RPMI8226 (cell line): Measurements from ENCODE around the gene KIAA0232.
"Not testable (repeated sequence)": the region's sequence is repeated elsewhere in the genome, so short reads cannot be mapped to it uniquely, and the experiment has no call there.

Experiments
- DNase-seq: peaks from one replicate; pipeline ENCODE4 v3.0.0-alpha.2; 2015

The KIAA0232 gene

DNA sequence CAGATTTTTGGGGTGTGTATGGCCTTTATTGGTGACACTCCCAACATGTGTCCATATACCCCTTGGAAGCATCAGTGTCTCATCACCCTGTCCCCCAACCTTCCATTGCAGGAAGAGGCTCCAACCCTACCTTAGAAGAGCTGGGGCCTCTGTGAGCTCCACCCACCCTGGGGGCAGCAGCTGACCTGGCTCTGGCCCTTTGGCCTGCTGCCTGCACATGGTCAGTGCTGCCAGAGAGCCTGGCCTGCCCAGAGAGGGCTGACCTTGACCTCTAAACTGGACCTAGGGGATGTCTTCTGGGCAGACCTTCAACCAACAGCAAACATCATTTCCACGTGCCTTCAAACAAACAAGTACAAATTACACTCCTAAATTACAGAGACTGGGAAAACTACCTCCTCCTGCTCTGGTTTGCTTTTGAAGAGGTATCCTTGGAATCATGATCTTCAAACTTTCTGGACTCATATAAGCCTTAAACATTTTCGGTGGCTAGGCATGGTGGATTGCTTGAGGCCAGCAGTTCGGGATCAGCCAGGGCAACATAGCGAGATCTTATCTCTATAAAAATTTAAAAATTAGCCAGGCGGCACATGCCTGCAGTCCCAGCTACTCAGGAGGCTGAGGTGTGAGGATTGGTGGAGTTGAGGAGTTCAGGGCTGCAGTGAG, 27.3 kb upstream of the KIAA0232 start:
- DNase-seq = no peak

DNA sequence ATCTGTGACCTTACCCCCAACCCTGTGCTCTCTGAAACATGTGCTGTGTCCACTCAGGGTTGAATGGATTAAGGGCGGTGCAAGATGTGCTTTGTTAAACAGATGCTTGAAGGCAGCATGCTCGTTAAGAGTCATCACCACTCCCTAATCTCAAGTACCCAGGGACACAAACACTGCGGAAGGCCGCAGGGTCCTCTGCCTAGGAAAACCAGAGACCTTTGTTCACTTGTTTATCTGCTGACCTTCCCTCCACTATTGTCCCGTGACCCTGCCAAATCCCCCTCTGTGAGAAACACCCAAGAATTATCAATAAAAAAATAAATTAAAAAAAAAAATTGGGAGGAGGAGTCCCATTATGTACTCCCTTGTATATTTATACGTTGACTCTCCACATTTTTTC, 26.2 kb upstream of the KIAA0232 start:
- not testable (repeated sequence) for DNase-seq

GRCh38 chr4:6758728-6759127, 23.8 kb upstream of the KIAA0232 start:
- no peak for DNase-seq

- no peak for DNase-seq
Measured at GRCh38 chr4:6760865-6761264, 21.7 kb upstream of the KIAA0232 start.

- DNase-seq = peak; percentile 59
Measured at GRCh38 chr4:6761649-6762615, 20.6 kb upstream of the KIAA0232 start.

GRCh38 chr4:6763330-6763851, 19.1 kb upstream of the KIAA0232 start:
- peak; percentile 36 for DNase-seq

DNA sequence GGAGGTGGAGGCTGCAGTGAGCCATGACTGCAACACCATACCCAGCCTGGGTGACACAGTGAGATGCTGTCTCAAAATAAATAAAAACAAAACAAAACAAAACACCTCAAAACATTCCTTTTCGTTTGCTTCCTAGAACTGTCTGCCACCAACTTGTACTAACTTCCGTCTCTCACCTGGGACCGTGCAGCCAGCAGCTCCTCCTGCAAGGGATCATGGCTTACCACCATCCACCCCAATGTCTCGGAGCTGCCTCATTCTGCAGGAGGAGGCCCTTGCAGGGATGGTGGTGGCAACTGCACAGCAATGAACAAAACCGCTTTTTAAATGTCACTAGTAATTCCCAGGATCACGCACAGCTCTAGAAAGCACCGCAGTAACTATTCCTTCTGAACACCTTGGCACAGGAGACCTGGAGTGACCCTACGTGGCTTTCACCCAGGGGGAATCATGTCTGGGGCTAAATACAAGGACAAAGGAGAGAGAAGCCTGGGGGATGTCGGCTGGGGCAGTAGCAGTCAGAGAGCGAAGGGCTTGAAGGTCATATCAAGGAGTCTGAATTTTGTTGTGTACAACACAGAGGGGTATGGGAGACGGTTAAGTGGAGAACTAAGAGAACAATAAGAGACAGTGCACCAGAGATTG, 17.4 kb upstream of the KIAA0232 start:
- no peak for DNase-seq

- DNase-seq = no peak
Measured at GRCh38 chr4:6765703-6766102, 16.8 kb upstream of the KIAA0232 start.

DNA sequence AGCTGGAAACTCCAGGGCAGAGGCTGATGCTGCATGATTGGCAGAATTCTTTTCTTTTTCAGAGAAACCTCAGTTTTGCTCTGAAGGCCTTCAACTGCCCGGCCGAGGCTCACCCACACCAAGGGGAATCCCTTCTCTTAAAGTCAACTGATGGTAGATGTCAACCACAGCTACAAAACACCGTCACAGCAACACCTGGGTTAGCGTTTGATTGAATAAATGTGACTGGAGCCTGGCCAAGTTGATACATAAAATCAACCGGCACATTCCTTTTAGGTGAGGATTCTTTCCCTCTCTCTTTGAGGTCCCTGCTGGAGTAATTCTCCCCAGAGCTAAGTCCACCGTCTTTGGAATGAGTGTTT, 15.2 kb upstream of the KIAA0232 start:
- DNase-seq = no peak

- no peak for DNase-seq
Measured at GRCh38 chr4:6767748-6768538, 14.6 kb upstream of the KIAA0232 start.

GRCh38 chr4:6768539-6768905, 14.0 kb upstream of the KIAA0232 start:
- peak; percentile 32 for DNase-seq

GRCh38 chr4:6769233-6769988, 13.1 kb upstream of the KIAA0232 start:
- DNase-seq = no peak

GRCh38 chr4:6769989-6770420, 12.5 kb upstream of the KIAA0232 start:
- no peak for DNase-seq

GRCh38 chr4:6770581-6771228, 11.8 kb upstream of the KIAA0232 start:
- no peak for DNase-seq

DNA sequence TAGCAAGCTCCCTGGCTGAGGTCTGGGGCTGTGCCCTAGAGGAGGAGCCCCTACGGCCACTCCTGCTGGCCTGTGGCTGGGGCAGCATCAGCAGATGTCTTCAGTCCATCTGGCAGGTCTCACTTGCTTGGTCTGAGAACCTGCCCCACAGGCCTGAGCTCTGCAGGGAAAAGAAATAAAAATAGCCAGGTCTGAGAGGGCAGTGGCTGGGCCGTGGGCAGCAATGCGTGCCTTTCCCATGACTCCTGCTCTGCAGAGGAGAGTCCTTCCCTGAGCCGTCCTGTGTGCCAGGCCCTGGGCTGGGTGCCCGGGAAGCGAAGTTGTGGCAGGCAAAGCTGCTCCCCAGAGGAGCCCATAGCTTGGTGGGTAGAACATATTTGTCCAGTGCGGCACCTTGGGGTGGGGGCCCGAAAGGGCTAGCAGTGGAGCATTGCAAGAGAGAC, 11.3 kb upstream of the KIAA0232 start:
- no peak for DNase-seq

- no peak for DNase-seq
Measured at GRCh38 chr4:6772223-6772928, 10.2 kb upstream of the KIAA0232 start.

- DNase-seq = no peak
Measured at GRCh38 chr4:6773106-6773505, 9.4 kb upstream of the KIAA0232 start.

- no peak for DNase-seq
Measured at GRCh38 chr4:6773616-6774540, 8.6 kb upstream of the KIAA0232 start.

- no peak for DNase-seq
Measured at GRCh38 chr4:6775746-6776145, 6.8 kb upstream of the KIAA0232 start.
